ENCODE results near the gene GPER1.

Gene GPER1

GRCh38 chr7:1099637-1100036 is 11.7 kb downstream of the GPER1 start:
- Mint-ChIP-seq H3K36me3 (peaks cover 6% of the 10 kb centered on the region), H3K4me3 (no peak overlapping the region), H3K4me1 (peaks cover 30% of the 10 kb centered on the region), H3K27ac (no peak overlapping the region), H3K9me3 (no peaks in the 10 kb centered on the region)
- no peak for ATAC-seq
- DNase-seq (ENCODE audit: low spot score in 2 of 2): no peak

DNA sequence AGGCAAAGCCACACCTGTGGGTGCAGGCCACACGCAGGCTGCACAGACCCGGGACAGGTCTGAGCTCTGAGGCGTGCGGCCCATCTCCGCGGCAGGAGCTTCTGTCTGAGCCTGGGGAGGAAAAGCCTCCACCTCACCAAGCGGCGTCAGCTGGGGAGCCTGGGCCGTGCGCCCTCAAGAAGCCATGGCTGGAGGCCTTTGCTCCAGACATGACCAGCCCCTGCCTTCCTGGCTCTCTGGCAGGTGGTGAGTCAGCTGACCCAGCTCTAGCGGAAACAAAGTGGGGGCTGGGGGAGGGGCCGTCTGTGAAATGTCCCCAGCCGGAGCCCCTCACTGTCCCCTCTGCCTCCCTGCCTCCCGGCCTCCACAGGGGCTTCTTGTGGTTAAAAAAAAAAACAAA is 12.5 kb downstream of the GPER1 start:
- Mint-ChIP-seq H3K4me3 (no peak overlapping the region), H3K9me3 (no peaks in the 10 kb centered on the region), H3K4me1 (peaks cover 32% of the 10 kb centered on the region), H3K36me3 (peaks cover 6% of the 10 kb centered on the region), H3K27ac (no peak overlapping the region)
- ATAC-seq: no peak
- DNase-seq (ENCODE audit: low spot score in 2 of 2): no peak

DNA sequence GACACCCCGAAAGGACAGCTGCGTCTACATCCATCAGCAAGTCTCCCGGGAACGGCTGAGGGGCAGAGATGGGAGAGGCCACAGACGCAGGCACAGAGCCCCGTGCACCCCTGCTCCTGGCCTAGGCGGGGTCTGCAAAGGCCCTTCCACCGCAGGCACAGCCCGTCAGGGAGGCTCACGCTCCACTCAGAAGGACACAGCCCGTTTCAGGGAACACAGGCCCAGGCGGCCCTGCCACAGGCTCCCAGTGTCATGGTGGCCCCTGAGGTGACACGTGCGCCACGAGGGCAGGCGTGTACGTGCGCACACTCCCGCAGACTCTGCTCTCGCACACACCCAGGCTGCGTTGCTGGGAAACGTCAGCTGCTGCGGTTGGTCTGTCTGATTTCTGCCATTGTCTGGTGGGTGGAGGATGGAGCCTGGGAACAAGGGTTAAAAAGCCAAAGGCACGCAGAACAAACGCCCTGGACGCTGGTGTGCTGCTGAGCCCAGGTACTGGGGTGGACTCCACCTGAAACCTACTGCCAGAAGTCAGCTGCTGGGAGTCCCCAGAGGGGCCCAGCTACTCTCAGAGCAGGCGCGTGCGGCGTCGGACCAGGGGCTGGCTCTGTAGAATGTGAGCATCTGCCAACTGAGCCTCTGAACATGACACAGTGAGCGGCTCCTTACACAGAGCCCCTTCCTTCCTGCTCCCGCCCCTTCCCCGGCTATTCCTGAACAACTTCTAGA is 13.1 kb downstream of the GPER1 start:
- no peak for ATAC-seq
- no peaks in the 10 kb centered on the region for H3K9me3 Mint-ChIP-seq
- no peak overlapping the region for H3K27ac Mint-ChIP-seq
- peaks cover 33% of the 10 kb centered on the region for H3K4me1 Mint-ChIP-seq
- H3K4me3 Mint-ChIP-seq: no peak overlapping the region
- peaks cover 6% of the 10 kb centered on the region for H3K36me3 Mint-ChIP-seq
- DNase-seq (ENCODE audit: low spot score in 2 of 2): no peak

- peaks cover 38% of the 10 kb centered on the region for H3K4me1 Mint-ChIP-seq
- H3K4me3 Mint-ChIP-seq: peak overlapping the region; percentile 70
- H3K27ac Mint-ChIP-seq: no peak overlapping the region
- ATAC-seq: no peak
- no peak for DNase-seq (ENCODE audit: low spot score in 2 of 2)
- no peaks in the 10 kb centered on the region for H3K9me3 Mint-ChIP-seq
- peaks cover 6% of the 10 kb centered on the region for H3K36me3 Mint-ChIP-seq
Observed at GRCh38 chr7:1101563-1102431, 13.9 kb downstream of the GPER1 start.

DNA sequence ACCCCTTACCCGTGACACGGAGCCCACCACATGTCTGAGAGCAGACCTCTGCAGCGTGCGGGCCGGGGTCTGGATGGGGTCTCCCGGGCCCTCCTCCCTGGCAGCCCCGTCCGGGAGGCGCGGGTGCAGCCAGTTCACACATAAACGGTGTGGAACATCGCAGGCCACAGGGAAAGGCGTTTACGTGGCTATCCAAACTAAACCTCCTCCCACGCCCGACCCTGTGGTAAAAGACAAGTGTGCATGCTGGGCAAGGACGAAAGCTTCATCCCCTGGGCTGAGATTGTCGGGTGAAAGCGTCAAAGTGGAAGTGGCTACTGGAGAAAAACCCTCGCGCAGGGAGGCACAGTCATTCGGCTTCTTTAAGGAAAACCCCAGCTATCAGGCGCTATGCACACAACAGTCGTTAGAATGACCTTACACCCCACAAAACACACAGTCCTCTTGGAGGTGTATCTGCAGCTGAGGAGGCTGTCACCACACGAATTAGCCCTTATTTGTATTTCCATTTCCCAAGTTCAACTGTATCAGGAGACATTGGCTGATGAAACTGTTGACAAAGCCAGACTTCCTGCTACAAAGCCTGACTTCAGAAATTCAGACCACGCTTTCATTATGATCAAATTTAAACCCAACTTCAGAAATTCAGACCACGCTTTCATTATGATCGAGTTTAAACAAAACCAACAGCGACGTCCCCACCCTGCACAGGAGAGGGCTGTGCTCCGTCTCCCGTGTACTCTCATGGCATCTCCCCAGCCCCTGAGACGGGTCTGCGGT is 15.3 kb downstream of the GPER1 start:
- Mint-ChIP-seq H3K9me3 (no peaks in the 10 kb centered on the region), H3K27ac (peak overlapping the region; percentile 84), H3K4me3 (peak overlapping the region; percentile 70), H3K36me3 (no peaks in the 10 kb centered on the region), H3K4me1 (peaks cover 38% of the 10 kb centered on the region)
- ATAC-seq: peak; percentile 90
- DNase-seq (ENCODE audit: low spot score in 2 of 2): peak; percentile 27 to 82

DNA sequence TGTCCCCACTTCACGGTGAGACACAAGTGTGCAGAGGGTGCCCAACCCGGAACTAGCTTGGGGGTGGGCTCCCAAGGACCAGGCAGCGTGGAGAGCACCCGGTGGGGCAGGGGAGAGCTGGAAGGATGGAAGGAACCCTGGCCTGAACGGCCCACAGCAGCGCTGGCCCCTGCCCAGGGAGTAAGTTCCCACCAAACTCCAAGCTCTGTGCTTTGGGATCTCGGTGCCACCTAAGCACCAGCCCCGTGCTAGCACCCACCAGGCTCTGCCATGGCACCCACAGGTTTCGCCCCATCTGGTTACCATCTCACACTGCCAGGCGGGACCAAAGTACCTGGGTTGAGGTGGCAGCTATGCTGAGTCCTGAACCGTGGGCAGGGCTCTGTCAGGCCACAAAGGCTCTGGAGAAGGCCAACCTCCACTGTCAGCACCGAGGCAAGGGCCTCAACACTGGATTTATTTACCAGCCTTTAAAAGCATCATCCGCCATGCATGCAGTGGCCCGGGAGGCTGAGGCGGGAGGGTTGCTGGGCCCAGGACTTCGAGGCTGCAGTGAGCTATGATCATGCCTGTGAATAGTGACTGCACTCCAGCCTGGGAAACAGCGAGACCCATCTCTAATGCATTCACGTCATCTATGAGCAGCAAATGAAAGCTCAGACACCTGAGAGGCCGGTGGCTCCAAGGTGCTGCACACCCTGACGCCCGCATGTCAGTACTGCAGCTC is 16.0 kb downstream of the GPER1 start:
- DNase-seq (ENCODE audit: low spot score in 2 of 2) (peak in 1 of 2 donors; percentile 74), ATAC-seq (no peak)
- no peaks in the 10 kb centered on the region for H3K36me3 Mint-ChIP-seq
- no peaks in the 10 kb centered on the region for H3K9me3 Mint-ChIP-seq
- peak overlapping the region; percentile 70 for H3K4me3 Mint-ChIP-seq
- peak overlapping the region; percentile 84 for H3K27ac Mint-ChIP-seq
- H3K4me1 Mint-ChIP-seq: peaks cover 38% of the 10 kb centered on the region

GRCh38 chr7:1104516-1105179 is 16.7 kb downstream of the GPER1 start:
- Mint-ChIP-seq H3K9me3 (no peaks in the 10 kb centered on the region), H3K4me3 (peak overlapping the region; percentile 70), H3K36me3 (no peaks in the 10 kb centered on the region), H3K27ac (no peak overlapping the region), H3K4me1 (peaks cover 38% of the 10 kb centered on the region)
- no peak for ATAC-seq
- DNase-seq (ENCODE audit: low spot score in 2 of 2): no peak

DNA sequence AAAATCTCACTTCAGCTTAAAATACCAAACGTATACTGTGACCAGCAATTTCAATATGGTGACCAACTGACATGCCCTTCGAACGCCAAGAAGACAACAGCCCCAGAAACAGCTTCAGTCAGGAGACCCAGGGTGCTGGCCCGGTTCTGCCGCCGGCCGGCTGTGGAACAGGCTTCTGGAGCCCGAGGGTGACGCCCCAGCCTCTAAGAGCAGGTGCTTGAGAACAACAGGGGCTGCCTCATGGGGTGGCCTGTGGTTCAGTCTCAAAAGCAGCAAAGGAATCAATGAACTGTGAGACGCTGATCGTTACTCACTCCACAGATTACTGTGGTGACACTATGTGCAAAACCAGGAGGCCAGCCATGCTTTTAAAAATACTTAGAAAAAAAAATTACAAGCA is 17.3 kb downstream of the GPER1 start:
- no peaks in the 10 kb centered on the region for H3K36me3 Mint-ChIP-seq
- H3K4me1 Mint-ChIP-seq: peaks cover 38% of the 10 kb centered on the region
- DNase-seq (ENCODE audit: low spot score in 2 of 2) (no peak), ATAC-seq (no peak)
- no peak overlapping the region for H3K27ac Mint-ChIP-seq
- H3K9me3 Mint-ChIP-seq: no peaks in the 10 kb centered on the region
- H3K4me3 Mint-ChIP-seq: no peak overlapping the region

DNA sequence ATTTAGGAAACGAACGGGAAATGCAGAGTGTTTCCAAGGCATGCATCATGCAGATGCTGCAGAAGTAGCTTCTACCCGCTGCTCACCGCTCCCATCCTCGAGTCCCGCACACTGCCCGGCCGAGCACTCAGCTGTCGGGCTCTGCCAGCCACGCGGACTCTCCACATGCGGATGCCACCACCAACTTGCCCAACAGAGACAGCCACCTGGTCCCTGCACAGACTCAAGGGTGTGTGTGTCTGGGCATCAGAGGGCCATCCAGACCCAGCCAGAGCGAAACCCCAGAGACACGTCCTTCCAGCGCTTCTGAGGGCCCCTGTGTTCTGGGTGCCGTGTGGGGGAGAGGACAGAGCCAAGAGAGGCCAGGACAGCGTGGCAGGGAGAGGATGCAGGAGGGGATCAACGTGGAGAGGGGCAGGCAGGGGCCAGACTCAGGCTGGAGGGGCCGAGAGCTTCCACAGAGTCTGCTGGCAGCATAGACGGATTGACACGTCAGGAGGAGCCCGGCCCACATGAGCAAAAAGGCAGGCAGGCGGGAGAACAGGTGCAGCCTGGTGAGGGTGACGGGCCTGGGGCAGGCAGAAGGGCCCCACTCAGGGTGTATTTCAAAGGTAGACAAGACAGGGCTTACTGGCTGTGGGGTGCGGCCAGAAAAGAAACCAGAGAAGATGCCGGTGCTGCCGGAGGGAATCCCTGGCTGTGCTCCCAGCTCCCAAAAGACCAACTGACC is 18.3 kb downstream of the GPER1 start:
- H3K4me1 Mint-ChIP-seq: peaks cover 38% of the 10 kb centered on the region
- no peak overlapping the region for H3K27ac Mint-ChIP-seq
- no peaks in the 10 kb centered on the region for H3K9me3 Mint-ChIP-seq
- ATAC-seq (no peak), DNase-seq (ENCODE audit: low spot score in 2 of 2) (no peak)
- no peaks in the 10 kb centered on the region for H3K36me3 Mint-ChIP-seq
- no peak overlapping the region for H3K4me3 Mint-ChIP-seq

DNA sequence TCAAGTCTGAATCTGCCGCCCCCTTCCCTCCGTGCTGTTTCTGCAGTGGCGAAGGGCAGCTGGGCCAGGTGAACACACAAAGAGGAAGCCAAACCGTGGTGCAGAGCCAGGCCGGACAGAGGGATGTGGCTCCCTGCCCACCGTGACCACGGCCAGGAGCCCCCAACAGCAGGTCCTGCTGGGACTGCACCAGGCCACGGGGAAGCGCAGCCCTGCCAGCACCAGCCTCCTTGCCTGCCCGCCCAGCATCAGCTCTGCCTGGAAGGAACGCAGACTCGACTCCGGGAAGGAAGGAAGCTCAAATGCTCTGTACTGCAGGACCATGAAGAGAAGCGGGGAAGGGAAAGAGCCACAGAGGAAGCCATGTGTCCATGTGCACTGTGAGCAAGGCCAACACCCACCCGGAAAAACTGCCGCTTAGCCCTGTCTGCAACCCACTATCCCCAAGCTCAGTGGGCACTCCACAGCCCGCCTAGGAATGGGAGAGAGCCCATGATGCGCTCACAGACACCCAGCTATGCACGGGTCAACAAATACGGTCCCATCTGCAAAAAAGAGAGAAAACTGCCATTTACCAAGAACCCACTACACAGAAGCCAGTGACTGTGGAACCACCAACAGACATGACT is 19.0 kb downstream of the GPER1 start:
- Mint-ChIP-seq H3K4me1 (peaks cover 35% of the 10 kb centered on the region), H3K4me3 (no peak overlapping the region), H3K27ac (no peak overlapping the region), H3K9me3 (no peaks in the 10 kb centered on the region), H3K36me3 (no peaks in the 10 kb centered on the region)
- no peak for ATAC-seq
- no peak for DNase-seq (ENCODE audit: low spot score in 2 of 2)

DNA sequence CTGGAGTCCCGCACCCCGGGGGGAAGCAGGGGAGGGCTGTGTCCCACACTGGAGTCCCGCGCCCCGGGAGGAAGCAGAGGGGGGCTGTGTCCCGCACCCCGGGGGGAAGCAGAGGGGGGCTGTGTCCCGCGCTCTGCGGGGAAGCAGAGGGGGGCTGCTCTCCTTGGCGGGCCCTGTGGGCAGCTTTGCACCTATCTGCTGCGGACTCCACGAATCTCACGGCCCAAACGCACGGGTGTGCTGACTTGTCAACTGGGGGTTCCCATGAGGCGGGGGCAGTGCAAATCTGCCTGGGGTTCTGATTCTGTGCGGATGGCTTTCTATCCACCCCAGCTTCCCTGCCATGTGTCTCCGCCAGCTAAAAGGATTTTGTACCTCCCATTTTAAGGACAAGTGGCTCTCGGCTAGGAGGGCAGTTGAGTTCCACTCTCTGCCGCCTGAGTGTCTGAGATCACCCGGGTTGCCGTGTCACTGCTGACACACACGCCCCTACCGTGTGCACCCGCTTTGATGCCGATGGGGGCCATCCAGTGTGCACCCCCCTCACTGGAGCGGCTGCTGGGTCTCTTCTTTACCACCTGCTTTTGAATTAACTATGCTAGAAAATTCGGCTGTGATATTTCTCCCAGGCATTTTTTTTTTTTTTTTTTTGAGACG is 20.5 kb downstream of the GPER1 start:
- no peak for ATAC-seq
- no peaks in the 10 kb centered on the region for H3K36me3 Mint-ChIP-seq

GRCh38 chr7:1109581-1110310 is 21.8 kb downstream of the GPER1 start:
- no peak for DNase-seq (ENCODE audit: low spot score in 2 of 2)
- Mint-ChIP-seq H3K27ac (no peak overlapping the region), H3K36me3 (no peaks in the 10 kb centered on the region), H3K4me3 (no peak overlapping the region), H3K4me1 (peaks cover 7% of the 10 kb centered on the region), H3K9me3 (no peaks in the 10 kb centered on the region)
- no peak for ATAC-seq

More for the DNA sequence above, 20.5 kb downstream of the GPER1 start:
- DNase-seq (ENCODE audit: low spot score in 2 of 2): no peak
- peaks cover 21% of the 10 kb centered on the region for H3K4me1 Mint-ChIP-seq
- H3K27ac Mint-ChIP-seq: no peak overlapping the region
- H3K9me3 Mint-ChIP-seq: no peaks in the 10 kb centered on the region
- H3K4me3 Mint-ChIP-seq: no peak overlapping the region

DNA sequence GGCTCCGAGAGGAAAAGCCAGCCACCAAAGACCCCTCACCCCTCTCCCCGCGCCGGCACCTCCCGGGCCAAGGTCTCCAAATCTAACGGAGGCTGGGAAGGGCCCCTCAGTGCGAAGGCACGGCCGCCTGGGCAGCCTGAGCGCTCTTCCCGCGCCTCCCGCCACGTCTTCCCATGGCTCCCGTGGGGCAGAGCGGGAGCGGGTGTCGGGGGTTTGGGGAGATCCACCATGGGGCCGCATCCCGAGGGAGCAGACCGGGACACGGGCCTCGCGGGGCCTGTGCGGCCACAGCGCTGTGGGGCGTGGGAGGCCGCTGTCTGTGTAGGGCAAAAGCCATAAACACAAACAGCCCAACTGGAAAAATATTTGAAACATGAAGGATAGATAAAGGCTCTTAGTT is 22.4 kb downstream of the GPER1 start:
- H3K4me1 Mint-ChIP-seq: peaks cover 6% of the 10 kb centered on the region
- no peak overlapping the region for H3K27ac Mint-ChIP-seq
- no peak overlapping the region for H3K4me3 Mint-ChIP-seq
- no peak for DNase-seq (ENCODE audit: low spot score in 2 of 2)
- H3K9me3 Mint-ChIP-seq: no peaks in the 10 kb centered on the region
- no peak for ATAC-seq
- H3K36me3 Mint-ChIP-seq: peaks cover 4% of the 10 kb centered on the region
